BE2C (cell line): ENCODE measurements around the gene PSD2.
A peak's percentile ranks its signal among the peaks of the same experiment; 100 is the strongest.

Source experiments
- DNase-seq: peaks from one replicate; pipeline ENCODE4 v3.0.0-alpha.2; 2020
- H3K27me3 ChIP-seq: fragments of 250-450 bp; sonication (Bioruptor Pico); 2 replicates; pipeline ENCODE4 v1.5.1; 2020; ENCODE audit warnings: mild to moderate bottlenecking
- H3K36me3 ChIP-seq: fragments of 250-450 bp; sonication (Bioruptor Pico); 2 replicates; pipeline ENCODE4 v1.5.1; 2020; ENCODE audit warnings: mild to moderate bottlenecking
- H3K4me1 ChIP-seq: fragments of 250-450 bp; sonication (Bioruptor Pico); 2 replicates; pipeline ENCODE4 v1.5.1; 2020
- H3K4me3 ChIP-seq: 2 replicates; pipeline ENCODE4 v1.5.1; 2011; ENCODE audit warnings: low read depth, low read length
- H3K9me3 ChIP-seq: fragments of 250-450 bp; sonication (Bioruptor Pico); 2 replicates; pipeline ENCODE4 v1.5.1; 2020
- TF ChIP-seq, protein P1 (sequence below): IDR thresholded peaks from 2 replicates; pipeline ENCODE4 v1.5.1; 2012; ENCODE audit warnings: mild to moderate bottlenecking, low read depth, low read length

PSD2 gene

DNA sequence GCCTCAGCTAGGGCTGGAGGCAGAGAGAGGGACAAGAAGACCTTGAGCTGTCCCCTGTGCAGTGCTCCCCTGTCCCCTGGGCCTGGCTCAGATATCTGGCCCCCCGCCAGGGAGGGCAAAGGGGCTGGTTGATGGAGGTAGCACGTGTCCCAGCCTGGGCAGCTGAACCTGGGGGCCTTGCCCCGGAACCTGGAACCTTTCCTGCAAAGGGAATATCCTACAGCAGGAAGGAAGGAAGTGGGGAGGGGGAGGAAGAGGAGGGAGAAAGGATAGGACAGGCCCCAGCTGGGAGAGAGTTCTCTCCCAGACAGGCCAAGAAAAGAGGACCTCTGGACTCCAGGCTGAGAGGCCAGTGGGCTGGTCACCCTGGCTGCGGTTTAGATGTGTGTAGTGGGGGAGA, 27.6 kb upstream of the PSD2 start:
- no peaks in the 10 kb centered on the region for H3K27me3 ChIP-seq
- DNase-seq, result peak; percentile 52
- no peaks in the 10 kb centered on the region for H3K36me3 ChIP-seq
- H3K4me1 ChIP-seq, result peaks cover 9% of the 10 kb centered on the region
- no peaks in the 10 kb centered on the region for H3K9me3 ChIP-seq
- TF ChIP-seq, protein P1, sequence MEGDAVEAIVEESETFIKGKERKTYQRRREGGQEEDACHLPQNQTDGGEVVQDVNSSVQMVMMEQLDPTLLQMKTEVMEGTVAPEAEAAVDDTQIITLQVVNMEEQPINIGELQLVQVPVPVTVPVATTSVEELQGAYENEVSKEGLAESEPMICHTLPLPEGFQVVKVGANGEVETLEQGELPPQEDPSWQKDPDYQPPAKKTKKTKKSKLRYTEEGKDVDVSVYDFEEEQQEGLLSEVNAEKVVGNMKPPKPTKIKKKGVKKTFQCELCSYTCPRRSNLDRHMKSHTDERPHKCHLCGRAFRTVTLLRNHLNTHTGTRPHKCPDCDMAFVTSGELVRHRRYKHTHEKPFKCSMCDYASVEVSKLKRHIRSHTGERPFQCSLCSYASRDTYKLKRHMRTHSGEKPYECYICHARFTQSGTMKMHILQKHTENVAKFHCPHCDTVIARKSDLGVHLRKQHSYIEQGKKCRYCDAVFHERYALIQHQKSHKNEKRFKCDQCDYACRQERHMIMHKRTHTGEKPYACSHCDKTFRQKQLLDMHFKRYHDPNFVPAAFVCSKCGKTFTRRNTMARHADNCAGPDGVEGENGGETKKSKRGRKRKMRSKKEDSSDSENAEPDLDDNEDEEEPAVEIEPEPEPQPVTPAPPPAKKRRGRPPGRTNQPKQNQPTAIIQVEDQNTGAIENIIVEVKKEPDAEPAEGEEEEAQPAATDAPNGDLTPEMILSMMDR, result no peak
- H3K4me3 ChIP-seq, result no peak overlapping the region

DNA sequence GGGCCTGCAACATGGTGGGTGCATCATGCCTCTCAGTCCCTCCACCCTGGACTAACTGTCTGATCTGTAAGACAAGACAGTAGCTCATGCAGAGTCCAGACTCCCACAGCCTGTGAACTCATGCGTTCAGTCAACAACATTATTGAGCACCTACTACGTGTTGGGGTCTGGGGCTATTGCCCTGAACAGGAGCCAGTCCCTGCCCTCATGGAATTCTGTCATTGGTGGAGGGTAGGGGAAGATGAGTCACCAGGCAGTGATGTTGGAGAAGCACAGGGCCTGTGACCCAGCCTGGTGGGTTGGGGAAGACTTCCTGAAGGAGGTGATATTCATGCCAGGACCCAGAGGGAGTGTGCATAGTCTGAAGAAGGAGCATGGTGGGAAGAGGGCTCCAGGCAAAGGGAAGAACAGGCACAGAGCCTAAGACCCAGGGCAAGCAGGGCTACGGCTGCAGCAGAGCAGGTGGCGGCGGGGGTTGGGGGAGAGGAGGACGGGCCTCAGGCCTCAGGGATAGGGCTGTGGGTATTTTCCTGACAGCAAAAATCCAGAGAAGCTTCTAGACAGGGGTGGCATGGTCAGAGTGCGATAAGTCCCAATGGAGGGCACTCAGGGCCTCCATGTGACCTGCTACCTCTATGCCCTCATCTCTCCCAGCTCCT, 26.7 kb upstream of the PSD2 start:
- Histone ChIP-seq H3K27me3 (no peaks in the 10 kb centered on the region), H3K36me3 (no peaks in the 10 kb centered on the region), H3K4me3 (no peak overlapping the region), H3K9me3 (no peaks in the 10 kb centered on the region), H3K4me1 (peaks cover 9% of the 10 kb centered on the region)
- TF ChIP-seq, protein P1, result no peak
- DNase-seq, result no peak

DNA sequence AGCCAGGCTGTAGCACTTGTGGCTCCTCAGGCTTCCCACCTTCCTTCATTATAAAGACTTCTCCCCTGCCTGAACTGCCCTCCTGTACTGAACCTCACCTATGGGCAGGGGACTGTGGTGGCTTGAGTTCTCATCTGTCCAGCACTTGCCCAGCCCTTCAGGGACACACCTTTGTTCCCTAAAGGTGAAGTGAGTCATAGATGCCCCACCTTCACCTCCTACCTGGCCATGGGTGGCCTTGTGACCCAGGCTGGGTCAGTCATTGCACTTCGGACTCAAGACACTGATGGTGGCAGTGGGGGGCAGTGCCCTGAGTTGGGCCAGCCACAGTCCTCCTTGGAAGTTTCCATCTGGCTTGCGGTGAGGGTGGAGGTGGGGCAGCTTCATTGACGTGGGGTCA, 26.1 kb upstream of the PSD2 start:
- Histone ChIP-seq H3K27me3 (no peaks in the 10 kb centered on the region), H3K36me3 (no peaks in the 10 kb centered on the region), H3K4me1 (peaks cover 9% of the 10 kb centered on the region), H3K4me3 (no peak overlapping the region), H3K9me3 (no peaks in the 10 kb centered on the region)
- TF ChIP-seq, protein P1, result no peak
- DNase-seq, result no peak

DNA sequence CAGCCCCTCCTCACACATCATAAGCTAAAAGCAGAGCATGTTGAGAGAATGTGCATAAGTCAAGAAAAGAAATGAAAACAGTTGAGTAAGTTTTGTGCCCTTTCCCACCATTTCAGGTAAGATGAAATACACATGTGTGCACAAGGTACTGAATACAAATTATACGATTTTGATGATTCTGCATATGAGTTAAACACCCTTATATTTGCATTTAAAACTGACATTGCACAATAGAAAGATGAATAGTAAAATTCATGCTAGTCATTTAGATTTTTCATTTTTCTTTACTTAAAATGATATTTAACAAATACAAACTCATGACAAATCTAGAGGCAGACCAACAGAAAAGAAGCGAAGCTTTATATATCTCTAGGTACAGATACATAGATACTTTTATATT, 24.9 kb upstream of the PSD2 start:
- no peaks in the 10 kb centered on the region for H3K36me3 ChIP-seq
- TF ChIP-seq, protein P1, result no peak
- H3K4me3 ChIP-seq, result no peak overlapping the region
- H3K9me3 ChIP-seq, result no peaks in the 10 kb centered on the region
- no peaks in the 10 kb centered on the region; the same call in 1 of the 2 replicates for H3K4me1 ChIP-seq
- no peak for DNase-seq
- no peaks in the 10 kb centered on the region for H3K27me3 ChIP-seq

DNA sequence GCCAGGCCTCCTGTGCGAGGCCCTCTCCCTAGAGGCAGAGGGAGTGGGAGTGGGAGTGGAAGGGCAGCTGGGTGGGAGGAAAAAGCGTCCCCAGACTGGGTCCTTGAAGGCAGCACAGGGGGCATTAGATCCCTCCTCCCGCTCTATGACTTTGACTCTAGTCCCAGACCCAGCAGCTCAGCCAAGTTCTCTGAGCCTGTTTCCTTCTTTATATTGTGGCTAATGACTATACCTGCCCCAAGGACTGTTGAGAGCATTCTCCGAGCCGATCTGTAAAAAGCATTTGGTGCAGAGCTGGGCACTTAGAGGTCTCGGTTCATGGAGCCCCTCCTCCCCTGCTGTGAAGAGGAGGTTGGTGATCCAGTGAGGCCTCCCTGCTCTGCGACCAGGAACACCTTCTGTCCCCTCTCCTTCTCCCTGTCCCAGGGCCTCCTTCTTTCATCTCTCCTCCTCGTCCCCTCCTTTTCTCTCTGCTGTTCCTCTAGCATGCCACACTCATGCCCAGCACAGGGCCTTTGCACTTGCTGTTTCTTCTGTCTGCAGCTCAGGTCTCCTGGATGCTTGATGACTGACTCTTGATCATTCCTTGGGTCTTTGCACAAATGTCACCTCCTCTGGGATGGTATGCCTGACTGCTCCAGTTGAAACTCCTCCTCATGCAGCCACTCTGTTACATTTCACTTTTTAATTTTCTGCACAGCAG, 23.4 kb upstream of the PSD2 start:
- Histone ChIP-seq H3K9me3 (no peaks in the 10 kb centered on the region), H3K4me1 (no peaks in the 10 kb centered on the region), H3K36me3 (no peaks in the 10 kb centered on the region), H3K27me3 (no peaks in the 10 kb centered on the region), H3K4me3 (no peak overlapping the region)
- TF ChIP-seq, protein P1, result no peak
- DNase-seq, result no peak
